Smooth muscle cell of the brain vasculature (primary cell): ENCODE results near the gene NRK.
"Not testable (repeated sequence)": the region's sequence is repeated elsewhere in the genome, so short reads cannot be mapped to it uniquely, and the experiment has no call there.

Experiments used
- DNase-seq: peaks from one replicate; pipeline ENCODE4 v3.0.0-alpha.2; 2012; ENCODE audit warnings: low read depth, low spot score

Gene NRK, protein sequence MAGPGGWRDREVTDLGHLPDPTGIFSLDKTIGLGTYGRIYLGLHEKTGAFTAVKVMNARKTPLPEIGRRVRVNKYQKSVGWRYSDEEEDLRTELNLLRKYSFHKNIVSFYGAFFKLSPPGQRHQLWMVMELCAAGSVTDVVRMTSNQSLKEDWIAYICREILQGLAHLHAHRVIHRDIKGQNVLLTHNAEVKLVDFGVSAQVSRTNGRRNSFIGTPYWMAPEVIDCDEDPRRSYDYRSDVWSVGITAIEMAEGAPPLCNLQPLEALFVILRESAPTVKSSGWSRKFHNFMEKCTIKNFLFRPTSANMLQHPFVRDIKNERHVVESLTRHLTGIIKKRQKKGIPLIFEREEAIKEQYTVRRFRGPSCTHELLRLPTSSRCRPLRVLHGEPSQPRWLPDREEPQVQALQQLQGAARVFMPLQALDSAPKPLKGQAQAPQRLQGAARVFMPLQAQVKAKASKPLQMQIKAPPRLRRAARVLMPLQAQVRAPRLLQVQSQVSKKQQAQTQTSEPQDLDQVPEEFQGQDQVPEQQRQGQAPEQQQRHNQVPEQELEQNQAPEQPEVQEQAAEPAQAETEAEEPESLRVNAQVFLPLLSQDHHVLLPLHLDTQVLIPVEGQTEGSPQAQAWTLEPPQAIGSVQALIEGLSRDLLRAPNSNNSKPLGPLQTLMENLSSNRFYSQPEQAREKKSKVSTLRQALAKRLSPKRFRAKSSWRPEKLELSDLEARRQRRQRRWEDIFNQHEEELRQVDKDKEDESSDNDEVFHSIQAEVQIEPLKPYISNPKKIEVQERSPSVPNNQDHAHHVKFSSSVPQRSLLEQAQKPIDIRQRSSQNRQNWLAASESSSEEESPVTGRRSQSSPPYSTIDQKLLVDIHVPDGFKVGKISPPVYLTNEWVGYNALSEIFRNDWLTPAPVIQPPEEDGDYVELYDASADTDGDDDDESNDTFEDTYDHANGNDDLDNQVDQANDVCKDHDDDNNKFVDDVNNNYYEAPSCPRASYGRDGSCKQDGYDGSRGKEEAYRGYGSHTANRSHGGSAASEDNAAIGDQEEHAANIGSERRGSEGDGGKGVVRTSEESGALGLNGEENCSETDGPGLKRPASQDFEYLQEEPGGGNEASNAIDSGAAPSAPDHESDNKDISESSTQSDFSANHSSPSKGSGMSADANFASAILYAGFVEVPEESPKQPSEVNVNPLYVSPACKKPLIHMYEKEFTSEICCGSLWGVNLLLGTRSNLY (N-terminal part only)

DNA sequence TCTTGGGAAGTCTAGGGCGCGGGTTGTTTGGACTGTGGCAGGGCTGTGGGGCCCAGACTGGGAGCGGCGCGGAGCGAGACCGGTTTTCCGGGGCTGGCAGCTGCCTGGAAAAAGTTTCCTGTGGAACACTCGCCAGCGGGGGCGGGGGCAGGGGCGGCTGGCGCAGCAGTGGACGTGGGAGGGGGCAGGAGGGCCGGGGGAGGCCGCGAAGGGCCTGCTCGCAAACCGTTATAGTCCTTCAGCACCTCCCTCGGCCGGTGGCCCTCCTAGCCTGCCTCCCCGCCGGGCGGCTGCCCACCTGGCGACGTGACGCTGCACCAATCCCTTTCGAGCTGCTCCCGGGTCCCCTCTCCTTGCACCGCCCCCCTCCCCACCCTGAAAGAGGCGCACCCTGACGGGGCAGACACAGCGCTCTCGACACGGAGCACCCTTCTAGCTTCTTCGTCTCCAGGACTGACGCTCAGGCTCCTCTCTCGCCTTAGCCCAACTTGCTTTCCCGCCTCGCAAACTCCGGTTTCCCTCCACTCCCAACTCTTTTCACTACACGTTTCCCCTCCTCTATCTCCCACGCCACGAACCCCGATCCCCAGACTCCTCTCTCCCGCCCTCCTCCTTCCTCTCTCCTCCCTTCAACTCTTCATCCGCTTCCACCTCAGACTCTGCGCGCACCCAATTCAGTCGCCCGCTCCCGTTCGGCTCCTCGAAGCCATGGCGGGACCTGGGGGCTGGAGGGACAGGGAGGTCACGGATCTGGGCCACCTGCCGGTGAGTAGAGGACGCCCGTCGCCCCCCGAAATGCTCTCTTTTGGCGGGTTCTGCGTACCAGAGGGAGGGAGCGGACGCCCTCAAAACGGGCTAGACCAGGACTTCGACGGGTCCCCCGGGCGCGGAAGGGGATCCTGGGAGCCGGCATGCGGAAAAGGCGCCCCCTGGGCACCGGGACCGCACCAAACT is at the start of gene NRK:
NRK (plus strand) TSS at position 402 of the 954 bp plus-strand sequence; CDS start at position 709, 307 bp downstream.
- DNase-seq, result no peak

DNA sequence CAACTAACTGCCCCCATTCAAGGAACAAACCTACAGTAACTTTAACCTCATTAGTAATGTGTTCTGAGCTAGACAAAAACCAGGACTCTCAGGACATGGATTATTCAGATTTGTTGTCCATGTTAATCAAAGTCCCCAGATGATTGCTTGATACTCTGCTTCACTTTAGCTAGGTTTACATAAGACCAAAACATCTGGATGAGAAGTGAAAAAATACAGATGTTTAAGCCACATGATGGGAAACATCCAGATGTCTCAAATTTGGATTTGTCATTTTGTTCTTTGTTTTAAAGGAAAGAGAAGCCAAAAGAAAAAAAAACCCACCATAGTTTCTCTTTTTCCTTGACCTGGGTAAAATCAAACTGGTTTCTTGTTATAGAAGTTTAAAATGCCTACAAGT is 48.5 kb upstream of the NRK start:
- DNase-seq, result no peak

DNA sequence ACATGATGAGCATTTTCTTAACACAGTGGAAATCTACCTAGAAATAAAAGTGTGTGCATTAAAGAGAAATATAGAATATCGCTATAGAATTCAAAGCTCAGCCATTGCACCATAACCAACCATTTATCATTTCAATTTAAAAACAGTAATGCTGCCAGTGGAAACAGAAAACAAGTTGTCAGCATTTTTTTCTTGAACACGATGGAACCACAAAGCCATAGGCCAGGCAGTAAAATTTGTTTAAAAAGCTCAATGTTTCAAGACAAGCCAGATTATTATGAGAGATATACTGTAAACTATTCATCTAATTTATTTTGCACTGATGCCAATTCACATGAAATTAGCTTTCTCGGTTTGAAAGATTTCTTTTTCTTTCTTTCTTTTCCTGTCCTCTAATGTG is 46.7 kb upstream of the NRK start:
- no peak for DNase-seq

DNA sequence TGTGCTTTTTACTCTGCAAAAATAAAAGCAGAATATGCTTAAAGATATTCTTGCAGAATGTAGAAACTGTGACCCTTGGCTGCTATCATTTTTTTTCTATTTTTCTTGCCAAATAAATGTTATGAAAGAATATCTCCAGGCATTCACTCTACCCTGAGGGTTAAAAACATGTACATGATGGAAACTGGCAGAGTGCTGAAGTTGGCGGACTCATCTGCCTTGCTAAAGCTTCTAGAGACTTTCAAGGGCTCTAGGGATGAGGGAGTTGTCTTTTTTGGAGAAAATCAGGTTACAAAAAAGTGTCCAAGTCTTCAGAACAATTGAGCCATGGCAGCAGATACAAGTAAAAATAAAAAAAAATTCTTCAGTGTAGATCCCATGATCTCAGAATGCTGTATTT is 40.5 kb upstream of the NRK start:
- DNase-seq, result no peak

DNA sequence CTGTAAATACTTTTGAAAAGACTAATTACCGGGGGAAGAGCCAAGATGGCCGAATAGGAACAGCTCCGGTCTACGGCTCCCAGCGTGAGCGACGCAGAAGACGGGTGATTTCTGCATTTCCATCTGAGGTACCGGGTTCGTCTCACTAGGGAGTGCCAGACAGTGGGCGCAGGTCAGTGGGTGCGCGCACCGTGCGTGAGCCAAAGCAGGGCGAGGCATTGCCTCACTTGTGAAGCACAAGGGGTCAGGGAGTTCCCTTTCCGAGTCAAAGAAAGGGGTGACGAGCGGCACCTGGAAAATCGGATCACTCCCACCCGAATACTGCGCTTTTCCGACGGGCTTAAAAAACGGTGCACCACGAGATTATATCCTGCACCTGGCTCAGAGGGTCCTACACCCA is 25.5 kb upstream of the NRK start:
- not testable (repeated sequence) for DNase-seq

DNA sequence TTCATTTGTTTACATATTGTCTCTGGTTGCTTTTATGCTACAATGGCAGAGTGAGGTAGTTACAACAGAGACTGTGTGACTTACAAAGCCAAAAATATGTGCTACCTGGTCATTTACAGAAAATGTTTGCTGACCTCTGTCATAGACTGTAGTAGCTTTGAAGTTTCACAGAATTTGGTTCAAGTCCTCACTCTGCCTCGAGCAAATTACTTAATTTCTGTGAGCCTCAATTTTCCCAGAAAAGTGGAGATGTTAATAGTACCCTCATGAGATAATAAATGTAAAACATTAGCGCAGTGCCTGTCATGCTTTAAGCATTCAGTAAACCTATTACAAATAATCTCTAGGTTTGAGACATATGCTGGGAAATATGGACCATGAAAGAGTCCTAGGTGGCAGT is 18.4 kb upstream of the NRK start:
- DNase-seq, result no peak

DNA sequence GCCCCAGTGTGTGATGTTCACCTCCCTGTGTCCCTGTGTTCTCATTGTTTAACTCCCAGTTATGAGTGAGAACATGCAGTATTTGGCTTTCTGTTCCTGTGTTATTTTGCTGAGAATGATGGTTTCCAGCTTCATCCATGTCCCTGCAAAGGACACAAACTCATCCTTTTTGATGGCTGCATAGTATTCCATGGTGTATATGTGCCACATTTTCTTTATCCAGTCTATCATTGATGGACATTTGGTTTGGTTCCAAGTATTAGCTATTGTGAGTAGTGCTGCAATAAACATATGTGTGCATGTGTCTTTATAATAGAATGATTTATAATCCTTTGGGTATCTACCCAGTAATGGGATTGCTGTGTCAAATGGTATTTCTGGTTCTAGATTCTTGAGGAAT is 16.7 kb upstream of the NRK start:
- not testable (repeated sequence) for DNase-seq

DNA sequence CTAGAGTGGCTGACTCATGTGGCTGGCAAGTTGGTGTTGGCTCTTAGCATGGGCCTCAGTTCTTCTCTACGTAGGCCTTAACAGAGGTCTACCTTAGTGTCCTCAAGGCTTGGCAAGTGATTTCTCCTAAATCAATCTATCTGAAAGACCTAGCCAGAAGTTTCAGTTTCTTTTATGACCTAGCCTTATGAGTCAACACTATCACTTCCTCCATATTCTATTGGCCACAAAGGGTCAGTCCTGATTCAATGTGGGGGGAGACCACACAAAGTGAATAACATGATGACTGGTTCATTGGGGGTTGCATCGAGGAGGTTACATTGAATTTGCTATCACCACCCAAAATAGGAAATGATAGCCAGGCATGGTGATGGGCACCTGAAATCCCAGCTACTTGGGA is 5.8 kb upstream of the NRK start:
- no peak for DNase-seq

DNA sequence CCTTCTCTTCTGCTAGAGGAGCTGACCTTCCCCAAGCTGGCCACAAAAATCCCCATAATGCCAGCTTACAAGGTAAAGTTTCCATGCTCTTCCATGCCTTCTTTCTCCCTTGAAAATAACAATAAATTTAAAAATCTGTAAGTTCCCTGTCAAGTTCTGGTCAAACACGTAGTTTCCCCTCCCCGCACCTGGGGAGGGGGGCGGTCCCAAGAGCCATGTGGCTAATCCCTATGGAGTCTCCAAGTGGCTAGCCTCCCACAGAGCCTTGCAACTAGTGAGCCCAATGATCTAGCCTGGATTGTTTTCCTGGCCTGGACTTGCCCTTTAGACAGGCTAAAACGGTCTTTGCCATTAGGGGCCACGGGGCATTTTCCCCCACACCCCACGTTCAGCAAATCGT is 2.1 kb upstream of the NRK start:
- DNase-seq, result no peak

DNA sequence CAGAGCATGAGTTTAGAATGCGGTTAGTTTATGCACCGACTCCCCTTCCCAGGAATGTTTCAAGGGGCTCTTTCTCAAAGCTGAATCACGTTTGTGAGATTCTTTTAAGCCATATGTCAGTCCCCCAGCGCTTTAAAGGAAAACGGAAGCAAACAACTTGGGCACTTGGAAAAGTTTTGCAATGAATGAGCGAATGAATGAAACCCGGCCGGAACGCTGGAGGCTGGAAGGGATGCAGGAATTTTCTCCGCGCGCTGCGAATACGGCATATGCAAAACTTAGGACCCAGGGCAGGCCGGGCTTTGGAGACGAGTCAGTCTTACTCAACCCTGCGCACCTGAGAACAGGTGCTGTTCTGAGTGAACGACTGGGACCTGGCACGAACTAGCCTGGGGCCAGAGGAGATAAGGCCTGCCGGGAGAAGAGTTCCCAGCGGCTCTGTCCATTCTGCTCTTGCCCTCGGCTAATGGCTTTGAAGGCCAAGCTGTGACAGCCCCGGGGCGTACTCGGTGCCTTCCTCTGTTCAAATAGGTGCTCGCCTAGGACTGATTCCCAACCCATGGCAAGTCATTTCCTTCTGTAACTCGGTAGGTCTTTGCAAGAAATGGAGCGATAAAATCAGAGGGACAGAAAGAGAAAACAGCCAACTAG is 743 bp upstream of the NRK start:
- no peak for DNase-seq

DNA sequence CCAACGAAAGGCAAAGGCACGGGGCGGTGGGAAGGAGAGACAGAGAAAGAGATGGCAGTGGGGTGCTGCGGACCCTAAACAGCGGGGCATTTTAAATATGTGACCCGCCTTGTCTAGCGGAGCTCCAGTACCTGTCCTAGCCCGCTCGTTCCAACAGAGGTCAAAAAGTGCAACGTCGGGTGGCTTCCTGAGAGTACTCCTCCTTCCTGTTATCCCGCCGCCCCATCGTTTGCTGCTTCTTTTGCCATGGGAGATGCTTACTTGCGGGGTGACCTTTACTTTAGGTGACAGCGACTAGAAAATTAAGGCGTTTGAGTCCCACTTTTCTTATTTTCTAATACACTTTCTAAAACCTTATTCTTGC is 735 bp downstream of the NRK start:
- DNase-seq, result no peak

DNA sequence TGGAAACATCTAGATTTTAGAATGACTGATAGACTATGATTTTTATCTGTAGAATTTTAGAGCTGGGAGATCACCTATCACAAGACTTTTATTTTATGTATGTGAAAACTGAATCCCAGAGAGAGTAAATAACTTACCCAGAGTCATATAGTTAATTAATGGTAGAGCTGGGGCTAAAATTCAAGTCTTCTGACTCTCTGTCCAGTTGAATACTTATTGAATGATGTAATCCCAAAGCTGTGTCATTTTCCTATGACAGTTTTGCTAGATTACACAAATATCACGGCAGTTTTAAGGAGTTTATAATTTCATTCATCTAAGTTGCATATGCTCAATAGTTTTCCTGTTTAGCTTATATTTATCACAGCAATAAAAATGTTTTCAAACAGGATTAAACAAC is 6.7 kb downstream of the NRK start:
- DNase-seq, result no peak

DNA sequence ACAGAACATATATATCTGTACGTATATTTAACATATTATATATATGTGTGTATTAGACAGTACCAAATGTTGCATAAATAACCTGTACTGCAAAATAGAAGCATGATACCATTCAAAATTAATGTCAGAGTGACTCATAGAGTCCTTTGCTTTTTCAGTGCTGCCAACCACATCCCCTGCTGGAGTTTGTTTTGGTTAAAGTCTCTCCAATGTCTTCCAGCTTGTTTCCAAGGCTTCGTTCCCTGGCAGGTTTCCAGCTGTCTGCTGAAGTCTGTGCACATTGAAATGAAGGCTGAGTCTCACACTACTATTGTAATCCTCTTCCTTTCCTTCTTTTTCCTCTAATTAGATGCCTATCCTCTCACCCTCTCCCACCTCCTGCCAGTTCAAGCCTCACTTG is 14.9 kb downstream of the NRK start:
- DNase-seq, result peak; percentile 69

DNA sequence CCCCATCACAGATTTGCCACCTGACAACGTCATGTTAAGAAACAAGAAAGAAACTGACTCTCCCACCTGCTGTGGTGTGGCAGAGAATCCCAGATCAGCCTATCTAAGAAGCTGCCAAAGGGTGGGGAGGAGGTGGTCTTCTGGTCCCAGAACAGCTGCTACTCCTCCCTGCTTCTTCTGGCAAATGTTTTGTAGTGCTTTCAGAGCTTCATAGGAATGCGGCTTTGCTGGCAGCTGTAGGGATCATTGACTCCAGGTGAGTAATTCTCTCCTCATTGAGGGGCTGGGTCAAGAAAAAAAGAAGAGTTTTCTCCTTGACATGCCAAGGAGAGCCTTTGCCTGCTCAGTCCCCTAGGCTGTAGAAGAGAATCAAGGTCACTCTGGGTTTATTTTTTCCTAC is 23.3 kb downstream of the NRK start:
- DNase-seq, result no peak

DNA sequence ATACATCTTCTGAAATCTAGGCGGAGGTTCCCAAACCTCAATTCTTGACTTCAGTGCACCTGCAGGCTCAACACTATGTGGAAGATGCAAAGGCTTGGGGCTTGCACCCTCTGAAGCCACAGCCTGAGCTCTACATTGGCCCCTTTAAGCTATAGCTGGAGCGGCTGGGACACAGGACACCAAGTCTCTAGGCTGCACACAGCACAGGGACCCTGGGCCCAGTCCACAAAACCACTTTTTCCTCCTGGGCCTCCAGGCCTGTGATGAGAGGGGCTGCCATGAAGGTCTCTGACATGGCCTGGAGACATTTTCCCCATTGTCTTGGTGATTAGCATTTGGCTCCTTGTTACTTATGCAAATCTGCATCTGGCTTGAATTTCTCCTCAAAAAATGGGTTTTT is 27.8 kb downstream of the NRK start:
- DNase-seq, result not testable (repeated sequence)

DNA sequence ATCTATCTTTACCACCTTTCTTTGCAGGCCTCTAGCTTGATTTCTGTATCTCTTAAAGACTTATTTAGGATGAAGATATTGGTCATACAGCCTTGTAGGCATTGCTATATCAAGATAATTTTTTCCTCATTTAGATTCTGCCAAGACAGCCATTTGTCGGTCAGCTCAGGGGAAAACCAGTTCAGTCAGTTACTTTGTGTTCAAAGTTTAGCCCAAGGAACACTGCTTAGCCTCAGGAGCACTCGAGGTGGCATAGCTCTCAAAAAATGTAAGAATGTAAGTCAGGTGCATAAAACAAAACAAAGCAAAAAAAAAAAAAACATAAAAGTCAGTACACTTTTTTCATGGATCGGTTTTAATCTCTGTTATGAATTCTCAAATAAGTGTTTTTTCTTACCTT is 43.4 kb downstream of the NRK start:
- DNase-seq, result no peak

DNA sequence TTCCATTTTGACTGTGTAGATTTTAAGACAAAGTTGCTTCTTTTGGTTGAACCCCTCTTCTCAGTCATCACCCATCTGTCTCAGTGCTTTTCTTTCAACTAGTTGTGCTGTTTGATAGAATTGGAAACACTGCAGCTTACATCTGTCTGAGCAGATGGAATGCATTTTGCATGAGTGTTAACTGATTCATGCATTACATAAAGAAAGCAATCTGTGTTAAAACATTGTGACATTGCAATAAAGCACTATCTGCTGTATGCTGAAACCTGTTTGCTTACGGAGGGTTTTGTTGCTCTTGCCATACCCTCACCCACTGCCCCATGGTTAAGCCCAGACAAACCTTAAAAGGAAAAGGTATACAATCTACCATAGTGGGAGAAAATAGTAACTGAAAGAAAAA is 47.4 kb downstream of the NRK start:
- no peak for DNase-seq

DNA sequence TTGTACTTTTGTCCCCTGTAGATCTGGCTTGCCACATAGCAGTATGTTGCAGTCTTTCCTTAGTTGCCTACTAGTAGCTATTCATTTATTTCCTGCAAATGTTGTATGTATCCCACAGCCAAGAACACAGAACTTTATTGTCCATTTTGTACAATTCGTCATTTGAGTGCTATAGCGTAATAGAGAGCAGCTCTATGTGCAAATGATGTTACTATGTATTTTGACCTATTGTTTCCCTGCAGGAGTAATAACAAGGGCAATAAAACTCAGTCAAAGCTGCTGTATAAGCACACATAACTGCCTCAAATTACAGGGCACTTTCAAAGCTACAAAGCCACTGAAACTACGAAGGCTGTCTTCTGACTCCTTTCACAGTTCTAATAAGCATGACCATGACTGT is 48.1 kb downstream of the NRK start:
- DNase-seq, result no peak

DNA sequence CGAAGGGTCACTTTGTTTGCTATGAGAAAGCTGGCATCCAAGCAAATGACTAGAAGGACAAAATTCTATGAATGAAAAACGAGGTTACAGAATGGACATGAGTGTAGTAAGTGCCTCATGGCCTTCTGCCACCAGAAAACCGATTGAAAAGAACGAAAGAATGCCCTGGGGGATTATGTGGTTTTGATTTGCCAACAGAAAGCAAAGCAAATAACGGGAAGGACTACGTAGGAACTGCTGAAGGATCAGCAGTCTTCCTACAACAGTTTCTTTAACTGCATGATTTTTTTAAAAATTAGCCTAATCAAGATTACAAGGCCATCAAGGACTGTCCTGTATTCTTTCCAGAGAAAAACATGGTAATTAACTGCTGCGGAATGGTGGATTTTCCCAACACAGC is 50.6 kb downstream of the NRK start:
- DNase-seq, result no peak

DNA sequence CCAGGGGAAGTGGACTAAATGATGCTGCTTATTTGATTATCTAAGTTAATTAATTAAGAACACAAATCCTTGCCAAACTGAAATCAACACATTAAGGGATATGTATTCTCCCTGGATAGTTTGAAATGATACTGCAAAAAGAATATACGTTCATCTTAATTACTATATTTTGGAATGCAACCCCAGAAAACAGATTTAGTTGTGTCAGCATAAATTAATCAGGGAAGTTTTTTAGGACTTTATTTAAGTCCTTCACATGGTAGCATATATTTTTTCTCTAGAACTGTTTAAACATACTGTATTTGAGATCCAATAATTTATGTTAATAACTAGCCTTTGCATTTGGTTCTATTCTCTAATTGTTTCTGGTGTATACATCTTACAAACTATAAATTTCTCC is 52.5 kb downstream of the NRK start:
- no peak for DNase-seq

DNA sequence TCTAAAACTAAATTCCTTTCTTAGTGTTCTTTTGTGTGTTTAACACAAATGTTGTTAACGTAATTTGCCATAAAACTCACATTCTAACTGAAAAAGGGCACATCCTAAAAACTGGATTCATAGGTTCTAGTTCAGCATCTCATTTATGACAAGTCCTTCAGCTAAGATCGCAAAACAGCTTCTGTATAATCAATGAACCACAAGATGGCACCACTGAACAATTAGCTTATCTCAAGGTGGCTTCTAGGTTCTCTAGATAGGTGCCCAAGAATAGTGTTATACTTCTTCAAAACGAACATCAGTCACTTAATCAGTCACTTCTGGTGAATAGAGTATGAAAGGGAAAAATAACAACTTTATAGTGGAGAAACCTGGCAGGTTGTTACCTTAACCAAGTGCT is 54.3 kb downstream of the NRK start:
- DNase-seq, result no peak
